ENCODE results near the gene FYN.

Gene FYN

GRCh38 chr6:111854683-111855082, 18.6 kb downstream of the FYN start:
- no peak for DNase-seq (ENCODE audit: low read depth in 1 of 2, low spot score in 1 of 2)

GRCh38 chr6:111852725-111853124, 20.5 kb downstream of the FYN start:
- no peak for DNase-seq (ENCODE audit: low read depth in 1 of 2, low spot score in 1 of 2)

GRCh38 chr6:111850295-111850937, 22.8 kb downstream of the FYN start:
- no peak for DNase-seq (ENCODE audit: low read depth in 1 of 2, low spot score in 1 of 2)

GRCh38 chr6:111849298-111849697, 24.0 kb downstream of the FYN start:
- no peak for DNase-seq (ENCODE audit: low read depth in 1 of 2, low spot score in 1 of 2)

GRCh38 chr6:111848262-111848812, 24.9 kb downstream of the FYN start:
- DNase-seq (ENCODE audit: low read depth in 1 of 2, low spot score in 1 of 2), result no peak

GRCh38 chr6:111846492-111847409, 26.5 kb downstream of the FYN start:
- DNase-seq (ENCODE audit: low read depth in 1 of 2, low spot score in 1 of 2), result no peak

GRCh38 chr6:111846066-111846465, 27.2 kb downstream of the FYN start:
- DNase-seq (ENCODE audit: low read depth in 1 of 2, low spot score in 1 of 2), result no peak

- DNase-seq (ENCODE audit: low read depth in 1 of 2, low spot score in 1 of 2), result no peak
These were observed 27.8 kb downstream of the FYN start for GRCh38 chr6:111845441-111845871.

- no peak for DNase-seq (ENCODE audit: low read depth in 1 of 2, low spot score in 1 of 2)
These were observed 28.3 kb downstream of the FYN start for GRCh38 chr6:111844921-111845320.

- no peak for DNase-seq (ENCODE audit: low read depth in 1 of 2, low spot score in 1 of 2)
These were observed 28.9 kb downstream of the FYN start for GRCh38 chr6:111844376-111844775.

GRCh38 chr6:111843347-111844147, 29.7 kb downstream of the FYN start:
- peak in 1 of 2 donors; percentile 40 for DNase-seq (ENCODE audit: low read depth in 1 of 2, low spot score in 1 of 2)

GRCh38 chr6:111842891-111843290, 30.4 kb downstream of the FYN start:
- DNase-seq (ENCODE audit: low read depth in 1 of 2, low spot score in 1 of 2), result no peak

GRCh38 chr6:111842271-111842822, 30.9 kb downstream of the FYN start:
- no peak for DNase-seq (ENCODE audit: low read depth in 1 of 2, low spot score in 1 of 2)

GRCh38 chr6:111841822-111842221, 31.4 kb downstream of the FYN start:
- DNase-seq (ENCODE audit: low read depth in 1 of 2, low spot score in 1 of 2), result no peak

GRCh38 chr6:111840803-111841202, 32.4 kb downstream of the FYN start:
- DNase-seq (ENCODE audit: low read depth in 1 of 2, low spot score in 1 of 2), result no peak

GRCh38 chr6:111838749-111839484, 34.3 kb downstream of the FYN start:
- DNase-seq (ENCODE audit: low read depth in 1 of 2, low spot score in 1 of 2), result no peak

GRCh38 chr6:111837641-111838500, 35.4 kb downstream of the FYN start:
- DNase-seq (ENCODE audit: low read depth in 1 of 2, low spot score in 1 of 2), result peak in 1 of 2 donors; percentile 30

GRCh38 chr6:111837007-111837406, 36.2 kb downstream of the FYN start:
- no peak for DNase-seq (ENCODE audit: low read depth in 1 of 2, low spot score in 1 of 2)

GRCh38 chr6:111835807-111836206, 37.4 kb downstream of the FYN start:
- no peak for DNase-seq (ENCODE audit: low read depth in 1 of 2, low spot score in 1 of 2)
